Neural progenitor cell (in vitro differentiated cells): Measurements from ENCODE around the gene SCT. TPM values are rescaled to one million over a fixed set of nuclear protein-coding genes. Genes with fewer than 3 reads are reported as not detected.

Source experiments
- DNase-seq: peaks from one replicate; pipeline ENCODE4 v3.0.0-alpha.2; 2016; ENCODE audit warnings: low spot score
- H2AFZ ChIP-seq: fragments of 200-600 bp; sonication (generic); replicated peaks from 2 replicates; pipeline ENCODE4 v1.6.1; 2016; ENCODE audit warnings: antibody characterized with exemption
- H3F3A ChIP-seq: fragments of 200-600 bp; sonication (generic); 2 replicates; pipeline ENCODE4 v1.6.1; 2016; ENCODE audit warnings: antibody characterized with exemption, low read depth
- H3K27ac ChIP-seq: fragments of 200-600 bp; sonication (generic); 2 replicates; pipeline ENCODE4 v1.5.1; 2016; ENCODE audit warnings: mild to moderate bottlenecking
- H3K27me3 ChIP-seq: fragments of 200-600 bp; sonication (generic); 2 replicates; pipeline ENCODE4 v1.6.1; 2016; ENCODE audit warnings: mild to moderate bottlenecking, moderate library complexity
- H3K36me3 ChIP-seq: fragments of 200-600 bp; sonication (generic); 2 replicates; pipeline ENCODE4 v1.5.1; 2016
- H3K4me1 ChIP-seq: fragments of 200-600 bp; sonication (generic); 2 replicates; pipeline ENCODE4 v1.6.1; 2016; ENCODE audit warnings: mixed run types
- H3K4me2 ChIP-seq: fragments of 200-600 bp; sonication (generic); 2 replicates; pipeline ENCODE4 v1.6.1; 2016
- H3K4me3 ChIP-seq: fragments of 200-600 bp; sonication (generic); 2 replicates; pipeline ENCODE4 v1.5.1; 2016
- H3K79me2 ChIP-seq: fragments of 200-600 bp; sonication (generic); 2 replicates; pipeline ENCODE4 v1.6.1; 2016; ENCODE audit warnings: low read depth
- H3K9ac ChIP-seq: fragments of 200-600 bp; sonication (generic); 2 replicates; pipeline ENCODE4 v1.6.1; 2016
- H3K9me3 ChIP-seq: fragments of 200-600 bp; sonication (generic); 2 replicates; pipeline ENCODE4 v1.5.1; 2016; ENCODE audit warnings: low read depth
- H4K20me1 ChIP-seq: fragments of 200-600 bp; sonication (generic); 2 replicates; pipeline ENCODE4 v1.6.1; 2016; ENCODE audit warnings: low read depth
- H3K27ac Mint-ChIP-seq: 3 replicates; pipeline ENCODE4 v1.8.0; 2021; ENCODE audit warnings: mixed read lengths
- H3K27me3 Mint-ChIP-seq: 2 replicates; pipeline ENCODE4 v1.8.0; 2022; ENCODE audit warnings: low read depth, mild to moderate bottlenecking, inconsistent platforms, moderate library complexity, mixed read lengths; ENCODE audit not compliant: insufficient read depth
- H3K36me3 Mint-ChIP-seq: 3 replicates; pipeline ENCODE4 v1.8.0; 2021; ENCODE audit warnings: mixed read lengths
- H3K4me1 Mint-ChIP-seq: 3 replicates; pipeline ENCODE4 v1.8.0; 2021; ENCODE audit warnings: mixed read lengths
- H3K4me3 Mint-ChIP-seq: 3 replicates; pipeline ENCODE4 v1.8.0; 2021; ENCODE audit warnings: mild to moderate bottlenecking, moderate library complexity, mixed read lengths
- H3K9me3 Mint-ChIP-seq: 3 replicates; pipeline ENCODE4 v1.8.0; 2020; ENCODE audit warnings: mixed read lengths
- CTCF ChIP-seq: fragments of 200-600 bp; sonication (generic); IDR thresholded peaks from 2 replicates; pipeline ENCODE4 v1.5.1; 2017; ENCODE audit warnings: antibody characterized with exemption, mild to moderate bottlenecking
- EZH2 ChIP-seq: fragments of 200-600 bp; sonication (generic); IDR thresholded peaks from 2 replicates; pipeline ENCODE4 v1.6.1; 2017; ENCODE audit warnings: antibody characterized with exemption, mild to moderate bottlenecking, moderate library complexity
- EZH2phosphoT487 ChIP-seq: fragments of 200-600 bp; sonication (generic); IDR thresholded peaks from 2 replicates; pipeline ENCODE4 v1.6.1; 2017; ENCODE audit warnings: antibody characterized with exemption
- total RNA-seq: library from RNA; depleted of rRNA; stranded (reverse); fragments of >200 nt; gene quantifications from 2 replicates; pipeline ENCODE4 v1.2.3, GENCODE V29; 2015; ENCODE audit warnings: low replicate concordance

The SCT gene
- total RNA-seq, 1 donor from 2014 or later, result not detected

GRCh38 chr11:609341-609811, 17.6 kb downstream of the SCT start:
- TF ChIP-seq EZH2phosphoT487, result no peak
- TF ChIP-seq CTCF, result no peak
- no peak for TF ChIP-seq EZH2
- Histone ChIP-seq H3F3A (peaks cover 22% of the 10 kb centered on the region), H3K9me3 (no peaks in the 10 kb centered on the region), H3K27ac (no peak overlapping the region), H3K4me3 (no peak overlapping the region), H4K20me1 (peaks cover 46% of the 10 kb centered on the region), H3K4me2 (no peak overlapping the region), H3K27me3 (no peaks in the 10 kb centered on the region), H3K36me3 (no peaks in the 10 kb centered on the region), H3K79me2 (no peaks in the 10 kb centered on the region), H3K9ac (no peak overlapping the region), H3K4me1 (no peaks in the 10 kb centered on the region), H2AFZ (no peak overlapping the region)
- H3K27ac Mint-ChIP-seq, result peak overlapping the region; percentile 46
- no peak for DNase-seq
- H3K4me3 Mint-ChIP-seq, result no peak overlapping the region
- H3K36me3 Mint-ChIP-seq, result peaks cover 13% of the 10 kb centered on the region
- H3K27me3 Mint-ChIP-seq, result peaks cover 13% of the 10 kb centered on the region
- H3K9me3 Mint-ChIP-seq, result no peaks in the 10 kb centered on the region
- no peaks in the 10 kb centered on the region for H3K4me1 Mint-ChIP-seq

GRCh38 chr11:608791-609251, 18.2 kb downstream of the SCT start:
- Mint-ChIP-seq H3K27ac (no peak overlapping the region), H3K27me3 (peaks cover 13% of the 10 kb centered on the region), H3K4me3 (no peak overlapping the region), H3K4me1 (no peaks in the 10 kb centered on the region), H3K9me3 (no peaks in the 10 kb centered on the region), H3K36me3 (peaks cover 16% of the 10 kb centered on the region)
- Histone ChIP-seq H3K9me3 (no peaks in the 10 kb centered on the region), H3K9ac (no peak overlapping the region), H3K4me2 (no peak overlapping the region), H3K36me3 (no peaks in the 10 kb centered on the region), H2AFZ (no peak overlapping the region), H3F3A (peaks cover 17% of the 10 kb centered on the region), H3K27ac (no peak overlapping the region), H3K27me3 (no peaks in the 10 kb centered on the region), H4K20me1 (peaks cover 40% of the 10 kb centered on the region), H3K4me3 (no peak overlapping the region), H3K4me1 (no peaks in the 10 kb centered on the region), H3K79me2 (no peaks in the 10 kb centered on the region)
- no peak for TF ChIP-seq CTCF
- no peak for TF ChIP-seq EZH2
- TF ChIP-seq EZH2phosphoT487, result no peak
- no peak for DNase-seq

- Histone ChIP-seq H3K4me1 (no peaks in the 10 kb centered on the region), H3F3A (peaks cover 12% of the 10 kb centered on the region), H3K79me2 (no peaks in the 10 kb centered on the region), H3K4me2 (no peak overlapping the region), H3K27me3 (no peaks in the 10 kb centered on the region), H3K36me3 (no peaks in the 10 kb centered on the region), H3K9me3 (no peaks in the 10 kb centered on the region), H3K27ac (no peak overlapping the region), H2AFZ (no peak overlapping the region), H4K20me1 (peaks cover 34% of the 10 kb centered on the region), H3K9ac (no peak overlapping the region), H3K4me3 (no peak overlapping the region)
- H3K4me3 Mint-ChIP-seq, result no peak overlapping the region
- DNase-seq, result no peak
- no peak overlapping the region for H3K27ac Mint-ChIP-seq
- H3K27me3 Mint-ChIP-seq, result peaks cover 13% of the 10 kb centered on the region
- no peaks in the 10 kb centered on the region for H3K9me3 Mint-ChIP-seq
- TF ChIP-seq CTCF (no peak), EZH2 (no peak), EZH2phosphoT487 (no peak)
- peaks cover 16% of the 10 kb centered on the region for H3K36me3 Mint-ChIP-seq
- no peaks in the 10 kb centered on the region for H3K4me1 Mint-ChIP-seq
These were observed 18.9 kb downstream of the SCT start for GRCh38 chr11:607971-608659.
